Esophagus (tissue), 2 donors: ENCODE data around the gene MYBPC1. TPM values are rescaled to one million over a fixed set of nuclear protein-coding genes. Genes with fewer than 3 reads are reported as not detected.
"Not testable (repeated sequence)": the region's sequence is repeated elsewhere in the genome, so short reads cannot be mapped to it uniquely, and the experiment has no call there.

Experiments used
- H3K27ac ChIP-seq, 2 donors: one replicate each; pipeline ENCODE4 v1.5.1; 2013; ENCODE audit warnings: low read depth in 2 of 2, mild to moderate bottlenecking in 2 of 2, inconsistent platforms in 1 of 2, low read length in 1 of 2, moderate library complexity in 1 of 2
- H3K27me3 ChIP-seq, 2 donors: one replicate each; pipeline ENCODE4 v1.6.1; 2013; ENCODE audit warnings: low read length in 2 of 2, control low read depth in 1 of 2, mild to moderate bottlenecking in 1 of 2; ENCODE audit not compliant: insufficient read depth in 2 of 2, control insufficient read depth in 1 of 2
- H3K36me3 ChIP-seq, 2 donors: one replicate each; pipeline ENCODE4 v1.6.1; 2013; ENCODE audit warnings: low read length in 1 of 2; ENCODE audit not compliant: control insufficient read depth in 2 of 2, insufficient read depth in 2 of 2
- H3K4me1 ChIP-seq, 2 donors: one replicate each; pipeline ENCODE4 v1.6.1; 2013; ENCODE audit warnings: low read length in 1 of 2; ENCODE audit not compliant: control insufficient read depth in 2 of 2, insufficient read depth in 2 of 2
- H3K4me3 ChIP-seq, 2 donors: one replicate each; pipeline ENCODE4 v1.5.1; 2013; ENCODE audit warnings: low read length in 2 of 2, mild to moderate bottlenecking in 2 of 2, low read depth in 1 of 2, moderate library complexity in 1 of 2
- H3K9me3 ChIP-seq, 2 donors: one replicate each; pipeline ENCODE4 v1.6.1; 2013; ENCODE audit warnings: mild to moderate bottlenecking in 2 of 2, low read depth in 1 of 2, low read length in 1 of 2, moderate library complexity in 1 of 2; ENCODE audit not compliant: control insufficient read depth in 2 of 2, insufficient read depth in 1 of 2
- WGBS, 2 donors: extraction: QIAGEN DNeasy Blood & Tissue Kit; methylation state at CpG; one replicate each; pipeline ENCODE4 v1.1.7; 2013; 5-methylcytosine and 5-hydroxymethylcytosine counted together
- polyA plus RNA-seq, 2 donors: library from polyadenylated mRNA; stranded (reverse); fragments of 200-250 nt; gene quantifications; one replicate each; pipeline ENCODE4 v1.2.3, GENCODE V29; 2013
- donor health status: healthy with polysubstance abuse.
- donor health status: Bipolar disorder and iron deficiency.

The MYBPC1 gene
- polyA plus RNA-seq, 2 donors = 0.16 TPM; not detected in 1

GRCh38 chr12:101667591-101667990 lies 72.8 kb downstream of the MYBPC1 start:
- Histone ChIP-seq H3K9me3 (no peaks in the 10 kb centered on the region), H3K36me3 (no peaks in the 10 kb centered on the region), H3K4me3 (no peak overlapping the region), H3K27me3 (peaks cover 0 to 3% of the 10 kb centered on the region in 2 donors), H3K4me1 (no peaks in the 10 kb centered on the region), H3K27ac (no peak overlapping the region)
- 70 to 81% methylated on average over 5 of the region's 5 CpGs for WGBS, 2 donors

DNA sequence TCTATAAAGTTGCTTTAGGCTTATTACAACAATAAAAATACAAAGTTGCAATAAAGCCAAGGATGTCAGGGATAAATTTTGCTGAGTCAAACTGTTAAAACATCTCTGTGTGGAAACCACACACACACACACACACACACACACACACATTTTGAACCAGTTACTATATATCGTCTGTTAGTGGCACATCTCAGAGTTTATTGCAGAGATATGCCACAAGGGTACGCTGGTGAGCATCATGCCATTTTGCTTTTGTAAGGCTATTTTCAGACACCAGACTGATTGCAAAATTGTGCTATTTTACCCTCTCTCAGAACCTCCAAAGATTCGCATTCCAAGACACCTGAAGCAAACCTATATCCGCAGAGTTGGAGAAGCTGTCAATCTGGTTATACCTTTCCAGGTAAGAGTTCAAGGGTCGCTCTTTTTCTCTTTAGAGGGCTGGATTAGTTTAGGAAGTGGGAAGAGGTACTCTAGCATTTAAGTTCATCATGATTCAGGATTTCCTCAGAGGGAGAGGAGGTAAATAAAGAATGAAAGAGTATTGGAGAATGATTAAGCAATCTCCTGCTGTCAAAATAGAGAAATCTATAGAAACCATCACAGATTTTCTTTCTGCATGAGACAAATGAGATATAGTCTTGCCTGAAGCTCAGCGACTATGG lies 75.4 kb downstream of the MYBPC1 start:
- Histone ChIP-seq H3K4me1 (no peaks in the 10 kb centered on the region), H3K27ac (no peak overlapping the region), H3K4me3 (no peak overlapping the region), H3K27me3 (peaks cover 0 to 3% of the 10 kb centered on the region in 2 donors), H3K9me3 (no peaks in the 10 kb centered on the region), H3K36me3 (no peaks in the 10 kb centered on the region)
- 50 to 61% methylated on average over 6 of the region's 6 CpGs for WGBS, 2 donors

DNA sequence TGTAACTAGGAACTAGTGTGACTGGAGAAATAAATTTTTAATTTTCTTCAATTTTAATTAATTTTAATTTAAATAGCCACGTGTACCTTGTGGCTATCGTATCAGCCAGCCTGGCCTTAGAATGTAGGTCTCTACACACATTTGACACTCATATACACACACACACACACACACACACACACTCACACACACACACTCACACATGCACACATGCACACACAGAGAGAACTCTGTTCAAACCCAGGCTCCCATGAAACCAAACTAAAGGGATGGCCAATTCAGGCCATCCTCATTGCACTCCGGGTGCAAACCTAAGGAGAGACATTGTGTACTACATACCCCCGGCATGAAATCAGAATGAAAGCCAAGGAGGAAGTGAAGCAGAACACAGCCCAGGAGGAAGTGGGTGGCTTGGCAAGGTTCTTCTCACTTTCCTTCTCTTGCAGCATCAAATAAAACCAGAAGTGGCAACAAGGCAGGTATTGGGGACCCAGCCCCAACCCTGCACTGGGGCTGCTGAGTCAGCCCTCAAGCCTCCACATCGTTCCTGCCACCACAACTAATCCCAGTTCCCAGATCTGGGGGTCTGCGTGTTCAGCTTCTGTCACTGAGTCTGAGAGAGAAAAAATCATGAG lies 76.5 kb downstream of the MYBPC1 start:
- Histone ChIP-seq H3K27ac (no peak overlapping the region), H3K36me3 (no peaks in the 10 kb centered on the region), H3K27me3 (peaks cover 0 to 3% of the 10 kb centered on the region in 2 donors), H3K9me3 (no peaks in the 10 kb centered on the region), H3K4me3 (no peak overlapping the region), H3K4me1 (no peaks in the 10 kb centered on the region)
- 60 to 66% methylated on average over 6 of the region's 6 CpGs for WGBS, 2 donors

DNA sequence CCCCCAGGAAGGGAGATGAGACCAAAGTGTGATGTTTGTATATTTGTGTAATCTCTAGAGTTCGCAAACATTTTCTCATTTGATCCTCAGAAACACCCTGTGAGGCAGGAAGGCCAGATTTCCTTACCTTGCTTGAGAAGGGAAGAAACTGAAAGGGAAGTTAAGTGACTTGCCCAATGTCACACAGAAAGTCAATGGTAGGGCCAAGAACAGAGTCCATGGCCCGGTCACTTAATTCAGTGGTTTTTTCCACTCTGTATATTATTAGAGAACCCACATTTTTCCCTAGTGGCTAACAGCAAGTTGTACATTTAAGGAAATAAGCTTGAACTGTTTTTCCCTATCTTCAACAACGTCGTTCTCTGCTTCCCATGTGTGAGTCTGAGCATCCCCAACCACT lies 77.1 kb downstream of the MYBPC1 start:
- Histone ChIP-seq H3K9me3 (no peaks in the 10 kb centered on the region), H3K27ac (no peak overlapping the region), H3K36me3 (no peaks in the 10 kb centered on the region), H3K4me1 (no peaks in the 10 kb centered on the region), H3K27me3 (peaks cover 0 to 3% of the 10 kb centered on the region in 2 donors), H3K4me3 (no peak overlapping the region)
- 89 to 90% methylated on average over 4 of the region's 4 CpGs for WGBS, 2 donors

DNA sequence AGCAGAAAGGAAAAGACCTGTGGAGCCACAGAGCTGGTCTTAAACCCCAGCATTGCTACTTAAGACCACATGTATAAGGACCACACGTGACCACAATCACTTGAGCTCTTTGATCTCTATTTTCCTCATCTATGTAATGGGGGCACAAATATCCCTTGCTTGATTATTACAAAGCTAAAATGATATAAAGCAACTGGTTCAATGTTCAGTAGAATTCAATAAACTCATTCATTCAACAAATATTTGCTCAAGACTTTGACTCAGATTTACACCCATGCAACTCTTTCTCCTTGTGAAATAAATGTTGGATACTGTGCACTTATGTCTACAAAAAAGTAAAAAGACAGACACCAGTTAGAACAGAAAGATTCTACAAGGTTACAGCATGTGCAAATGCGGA lies 80.8 kb downstream of the MYBPC1 start:
- Histone ChIP-seq H3K4me3 (no peak overlapping the region), H3K36me3 (no peaks in the 10 kb centered on the region), H3K27me3 (peaks cover 0 to 3% of the 10 kb centered on the region in 2 donors), H3K4me1 (no peaks in the 10 kb centered on the region), H3K27ac (no peak overlapping the region), H3K9me3 (no peaks in the 10 kb centered on the region)
- WGBS, 2 donors = 79 to 85% methylated on average over 2 of the region's 2 CpGs

- not testable (repeated sequence) for H3K4me3 ChIP-seq, H3K36me3 ChIP-seq, H3K4me1 ChIP-seq, H3K9me3 ChIP-seq, H3K27me3 ChIP-seq, H3K27ac ChIP-seq
- WGBS, 2 donors = 59 to 72% methylated on average over 3 of the region's 3 CpGs
These were observed 81.7 kb downstream of the MYBPC1 start for GRCh38 chr12:101676497-101676896.

- Histone ChIP-seq H3K27me3 (no peaks in the 10 kb centered on the region), H3K4me3 (no peak overlapping the region), H3K4me1 (no peaks in the 10 kb centered on the region), H3K27ac (no peak overlapping the region), H3K36me3 (no peaks in the 10 kb centered on the region), H3K9me3 (no peaks in the 10 kb centered on the region)
These were observed 83.3 kb downstream of the MYBPC1 start for GRCh38 chr12:101678081-101678480.

GRCh38 chr12:101680240-101680639 lies 85.5 kb downstream of the MYBPC1 start:
- Histone ChIP-seq H3K4me1 (no peaks in the 10 kb centered on the region), H3K27me3 (no peaks in the 10 kb centered on the region), H3K27ac (no peak overlapping the region), H3K9me3 (no peaks in the 10 kb centered on the region), H3K4me3 (no peak overlapping the region), H3K36me3 (no peaks in the 10 kb centered on the region)
- WGBS, 2 donors = 80% methylated on average over 3 of the region's 3 CpGs

GRCh38 chr12:101680647-101681046 lies 85.9 kb downstream of the MYBPC1 start:
- no peaks in the 10 kb centered on the region for H3K27me3 ChIP-seq
- no peak overlapping the region for H3K27ac ChIP-seq
- H3K4me1 ChIP-seq = no peaks in the 10 kb centered on the region
- no peaks in the 10 kb centered on the region for H3K36me3 ChIP-seq
- no peaks in the 10 kb centered on the region for H3K9me3 ChIP-seq
- H3K4me3 ChIP-seq = no peak overlapping the region

- H3K4me1 ChIP-seq, H3K9me3 ChIP-seq, H3K36me3 ChIP-seq, H3K27me3 ChIP-seq, H3K4me3 ChIP-seq, H3K27ac ChIP-seq: not testable (repeated sequence)
- 60 to 65% methylated on average over 6 of the region's 6 CpGs for WGBS, 2 donors
These were observed 86.9 kb downstream of the MYBPC1 start for GRCh38 chr12:101681627-101682026.
